ENCODE results near the gene KRI1. TPM values are rescaled to one million over a fixed set of nuclear protein-coding genes. Genes with fewer than 3 reads are reported as not detected.

KRI1 gene
- total and polyA plus RNA-seq, 7 donors: 7.2 to 28.9 (median 14.5) TPM

DNA sequence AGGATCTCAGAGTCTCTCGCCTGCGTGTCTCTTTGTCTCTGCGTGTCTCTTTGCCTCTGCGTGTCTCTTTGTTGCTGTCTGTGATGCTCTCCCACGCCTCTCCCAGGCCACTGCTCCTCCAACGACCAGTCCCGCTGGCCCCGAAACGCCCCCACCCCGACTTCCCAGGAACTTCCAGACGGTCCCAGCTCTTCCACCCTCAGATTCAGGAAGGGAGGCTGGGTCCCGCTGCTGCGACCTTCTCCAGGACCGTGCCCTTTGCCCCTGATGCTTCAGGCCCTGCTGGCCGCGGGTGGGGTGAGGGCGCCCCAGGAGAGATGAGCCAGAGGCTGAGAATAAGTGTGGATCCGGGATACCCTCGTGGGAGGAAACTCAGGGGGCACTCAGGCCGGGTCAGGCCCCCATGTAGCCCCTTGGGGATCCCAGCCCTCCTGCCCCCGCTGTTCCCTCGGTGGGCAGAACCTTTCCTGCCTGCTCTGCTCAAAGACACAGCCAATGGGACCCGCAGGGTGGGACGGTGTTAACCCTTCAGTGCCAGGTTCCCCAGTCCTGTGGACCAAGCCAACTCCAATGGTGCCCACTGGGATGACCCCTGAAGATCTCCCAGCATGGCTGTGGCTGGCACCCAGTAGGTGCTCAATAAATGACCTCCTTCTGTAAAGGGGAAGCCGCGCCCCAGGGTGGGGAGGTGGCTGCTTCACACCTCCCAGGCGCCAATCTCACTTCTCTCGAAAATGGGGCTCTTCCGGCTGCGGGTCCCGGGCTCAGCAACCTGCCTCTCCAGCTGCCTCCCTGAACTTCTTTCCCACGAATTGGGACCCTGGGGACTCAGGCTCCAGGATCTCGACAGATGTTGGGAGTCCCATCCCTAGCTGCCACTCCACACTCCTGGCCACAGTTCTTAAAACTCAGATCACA, 47.1 kb downstream of the KRI1 start:
- Histone ChIP-seq H3K27me3 (peaks cover 42 to 69% (median 69%) of the 10 kb centered on the region in 3 donors), H3K4me1 (peaks cover 0 to 34% (median 21%) of the 10 kb centered on the region in 4 donors), H3K27ac (no peak overlapping the region), H3K4me3 (no peak overlapping the region), H3K36me3 (no peaks in the 10 kb centered on the region), H3K9me3 (no peaks in the 10 kb centered on the region)
- DNase-seq: no peak
- 6 to 11% methylated on average over 33 of the region's 33 CpGs for WGBS, 2 donors
- TF ChIP-seq POLR2AphosphoS5 (IDR thresholded peaks at IDR 0.05): no peak
- TF ChIP-seq, protein P1, sequence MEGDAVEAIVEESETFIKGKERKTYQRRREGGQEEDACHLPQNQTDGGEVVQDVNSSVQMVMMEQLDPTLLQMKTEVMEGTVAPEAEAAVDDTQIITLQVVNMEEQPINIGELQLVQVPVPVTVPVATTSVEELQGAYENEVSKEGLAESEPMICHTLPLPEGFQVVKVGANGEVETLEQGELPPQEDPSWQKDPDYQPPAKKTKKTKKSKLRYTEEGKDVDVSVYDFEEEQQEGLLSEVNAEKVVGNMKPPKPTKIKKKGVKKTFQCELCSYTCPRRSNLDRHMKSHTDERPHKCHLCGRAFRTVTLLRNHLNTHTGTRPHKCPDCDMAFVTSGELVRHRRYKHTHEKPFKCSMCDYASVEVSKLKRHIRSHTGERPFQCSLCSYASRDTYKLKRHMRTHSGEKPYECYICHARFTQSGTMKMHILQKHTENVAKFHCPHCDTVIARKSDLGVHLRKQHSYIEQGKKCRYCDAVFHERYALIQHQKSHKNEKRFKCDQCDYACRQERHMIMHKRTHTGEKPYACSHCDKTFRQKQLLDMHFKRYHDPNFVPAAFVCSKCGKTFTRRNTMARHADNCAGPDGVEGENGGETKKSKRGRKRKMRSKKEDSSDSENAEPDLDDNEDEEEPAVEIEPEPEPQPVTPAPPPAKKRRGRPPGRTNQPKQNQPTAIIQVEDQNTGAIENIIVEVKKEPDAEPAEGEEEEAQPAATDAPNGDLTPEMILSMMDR (IDR thresholded peaks at IDR 0.05): no peak
- TF ChIP-seq POLR2A (IDR thresholded peaks at IDR 0.05): no peak
- TF ChIP-seq EP300 (IDR thresholded peaks at IDR 0.05): no peak
- intact Hi-C loops (cut with DNase I): no loop called here

DNA sequence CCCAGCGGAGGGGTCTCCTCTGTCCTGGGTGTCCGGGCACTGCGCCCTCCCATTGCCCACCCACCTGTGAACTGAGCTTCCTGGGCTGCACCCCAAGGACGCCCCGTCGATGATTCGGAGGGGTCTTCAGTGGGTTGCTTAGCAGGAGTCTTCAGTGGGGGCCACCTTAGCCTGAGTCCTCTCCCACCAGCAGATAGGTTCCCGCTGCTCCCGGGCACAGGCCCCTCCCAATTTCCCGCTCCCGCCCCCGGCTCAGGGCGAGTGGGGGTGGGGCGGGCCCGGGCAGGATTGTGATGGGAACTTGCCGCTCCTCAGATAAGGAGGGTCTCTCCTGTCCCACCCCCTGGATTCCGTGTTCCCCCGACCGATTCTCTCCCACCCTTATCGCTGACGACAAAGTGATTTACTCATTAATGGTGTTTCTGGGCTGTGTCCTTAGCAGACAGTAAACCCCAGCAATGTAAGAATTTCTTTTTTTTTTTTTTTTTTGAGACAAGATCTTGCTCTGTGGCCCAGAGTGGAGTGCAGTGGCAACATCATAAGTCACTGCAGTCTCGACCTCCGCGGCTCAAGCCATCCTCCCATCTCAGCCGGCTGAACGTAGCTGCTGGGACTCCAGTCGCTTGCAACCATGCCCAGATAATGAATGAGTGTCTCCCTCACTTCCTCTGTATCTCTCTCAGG, 47.9 kb downstream of the KRI1 start:
- H3K4me1 ChIP-seq: peaks cover 0 to 35% (median 21%) of the 10 kb centered on the region in 4 donors
- no peaks in the 10 kb centered on the region for H3K36me3 ChIP-seq
- peaks cover 50 to 77% (median 77%) of the 10 kb centered on the region in 3 donors for H3K27me3 ChIP-seq
- no peak for DNase-seq
- WGBS, 2 donors: 2% methylated on average over 27 of the region's 27 CpGs
- intact Hi-C loops (cut with DNase I): loop anchor here (2.0 kb wide), 1 partner anchor 19 kb away; no protein-coding TSS in a partner anchor
- TF ChIP-seq, protein P1 (IDR thresholded peaks at IDR 0.05): no peak
- no peak for TF ChIP-seq POLR2A (IDR thresholded peaks at IDR 0.05)
- TF ChIP-seq POLR2AphosphoS5 (IDR thresholded peaks at IDR 0.05): no peak
- TF ChIP-seq EP300 (IDR thresholded peaks at IDR 0.05): no peak
- no peaks in the 10 kb centered on the region for H3K9me3 ChIP-seq
- H3K4me3 ChIP-seq: peak overlapping the region in 3 of 4 donors; percentile 1 to 36 (median 28)
- no peak overlapping the region for H3K27ac ChIP-seq

DNA sequence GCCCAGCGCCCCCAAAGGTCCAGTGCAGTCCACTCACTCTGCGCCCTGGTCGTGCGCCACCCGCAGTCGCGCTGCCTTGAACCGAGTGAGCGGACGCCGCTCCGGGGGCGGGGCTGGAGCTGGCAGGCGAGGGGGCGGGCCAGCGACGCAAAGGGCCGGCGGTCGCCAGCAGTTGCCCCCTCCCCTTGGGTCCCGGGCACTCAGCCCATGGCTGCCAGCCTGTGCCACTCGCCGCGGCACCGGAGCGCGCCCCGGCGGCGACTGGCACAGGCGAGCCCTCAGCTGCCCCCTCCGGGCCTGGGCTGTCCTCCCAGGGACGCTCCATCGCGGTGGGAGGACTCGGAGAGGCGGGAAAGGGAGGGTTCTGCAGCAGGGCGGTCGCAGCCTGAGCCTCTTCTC, 48.5 kb downstream of the KRI1 start, which contains the start of gene S1PR5:
TSS of gene S1PR5 (minus strand) at position 87 of the 399 bp plus-strand sequence. CDS start 2,436 bp downstream, outside the sequence.
- H3K4me1 ChIP-seq: peaks cover 0 to 35% (median 21%) of the 10 kb centered on the region in 4 donors
- intact Hi-C loops (cut with DNase I): loop anchor here (2.0 kb wide), 1 partner anchor 19 kb away; no protein-coding TSS in a partner anchor
- H3K27ac ChIP-seq: no peak within 1 kb of the TSS
- H3K9me3 ChIP-seq: no peaks in the 10 kb centered on the region
- DNase-seq: no peak
- no peaks in the 10 kb centered on the region for H3K36me3 ChIP-seq
- H3K27me3 ChIP-seq: peaks cover 51 to 82% (median 81%) of the 10 kb centered on the region in 3 donors
- WGBS, 2 donors: 1 to 3% methylated on average over 39 of the region's 39 CpGs
- H3K4me3 ChIP-seq: peak within 1 kb of the TSS in 3 of 4 donors; percentile 1 to 36 (median 28)
- TF ChIP-seq, protein P1 (IDR thresholded peaks at IDR 0.05): no peak
- no peak for TF ChIP-seq POLR2A (IDR thresholded peaks at IDR 0.05)
- TF ChIP-seq POLR2AphosphoS5 (IDR thresholded peaks at IDR 0.05): no peak
- TF ChIP-seq EP300 (IDR thresholded peaks at IDR 0.05): no peak

DNA sequence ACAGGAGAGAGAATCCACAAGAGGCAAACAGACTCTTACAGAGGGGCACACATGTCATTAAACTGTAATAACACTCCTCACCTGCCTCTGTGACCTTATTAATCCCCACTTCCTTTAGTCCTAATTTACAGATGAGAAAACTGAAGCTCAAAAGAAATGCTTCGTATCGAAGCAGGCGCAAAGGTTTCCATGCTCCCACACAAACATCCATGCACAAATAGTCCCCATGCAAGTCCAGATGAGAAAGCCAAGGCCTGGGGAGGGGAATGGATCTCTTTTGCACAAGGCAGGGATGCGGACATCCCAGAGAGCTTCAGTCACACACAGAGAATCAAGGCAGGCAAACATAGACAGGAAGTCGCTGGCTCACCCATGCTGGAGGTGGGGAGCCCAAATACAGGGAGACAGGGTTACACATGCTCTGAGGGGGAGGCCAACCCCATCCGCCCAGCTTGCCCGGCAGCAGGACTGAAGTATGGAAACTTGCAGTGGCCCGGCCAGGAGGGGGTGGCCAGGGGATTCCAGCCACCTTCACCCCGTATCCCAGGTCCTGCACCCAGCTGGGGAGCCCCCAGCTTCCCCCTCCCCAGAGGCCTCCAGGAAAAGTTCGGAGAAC, 49.0 kb downstream of the KRI1 start:
- peaks cover 0 to 35% (median 21%) of the 10 kb centered on the region in 4 donors for H3K4me1 ChIP-seq
- DNase-seq: no peak
- intact Hi-C loops (cut with DNase I): loop anchor here (2.0 kb wide), 1 partner anchor 20 kb away; no protein-coding TSS in a partner anchor
- H3K9me3 ChIP-seq: no peaks in the 10 kb centered on the region
- H3K27me3 ChIP-seq: peaks cover 51 to 88% (median 85%) of the 10 kb centered on the region in 3 donors
- H3K36me3 ChIP-seq: no peaks in the 10 kb centered on the region
- no peak for TF ChIP-seq EP300 (IDR thresholded peaks at IDR 0.05)
- no peak for TF ChIP-seq POLR2AphosphoS5 (IDR thresholded peaks at IDR 0.05)
- no peak for TF ChIP-seq POLR2A (IDR thresholded peaks at IDR 0.05)
- TF ChIP-seq, protein P1 (IDR thresholded peaks at IDR 0.05): no peak
- peak overlapping the region in 3 of 4 donors; percentile 1 to 36 (median 28) for H3K4me3 ChIP-seq
- 47 to 50% methylated on average over 10 of the region's 10 CpGs for WGBS, 2 donors
- no peak overlapping the region for H3K27ac ChIP-seq
